ENCODE results near the gene ECE1. TPM values are rescaled to one million over a fixed set of nuclear protein-coding genes. Genes with fewer than 3 reads are reported as not detected.
"Not testable (repeated sequence)": the region's sequence is repeated elsewhere in the genome, so short reads cannot be mapped to it uniquely, and the experiment has no call there.

Gene ECE1
- total RNA-seq, 4 donors from 2014 or later, result 105 to 122 (median 112) TPM

GRCh38 chr1:21283524-21283923, 6.7 kb downstream of the ECE1 start:
- Histone ChIP-seq H3K27ac (no peak overlapping the region), H3K9me3 (no peaks in the 10 kb centered on the region), H3K36me3 (peaks cover 0 to 9% (median 0%) of the 10 kb centered on the region in 3 donors), H3K4me1 (peaks cover 0 to 29% (median 13%) of the 10 kb centered on the region in 4 donors), H3K4me3 (no peak overlapping the region), H3K27me3 (no peaks in the 10 kb centered on the region)
- DNase-seq, result no peak
- TF ChIP-seq, protein P1, sequence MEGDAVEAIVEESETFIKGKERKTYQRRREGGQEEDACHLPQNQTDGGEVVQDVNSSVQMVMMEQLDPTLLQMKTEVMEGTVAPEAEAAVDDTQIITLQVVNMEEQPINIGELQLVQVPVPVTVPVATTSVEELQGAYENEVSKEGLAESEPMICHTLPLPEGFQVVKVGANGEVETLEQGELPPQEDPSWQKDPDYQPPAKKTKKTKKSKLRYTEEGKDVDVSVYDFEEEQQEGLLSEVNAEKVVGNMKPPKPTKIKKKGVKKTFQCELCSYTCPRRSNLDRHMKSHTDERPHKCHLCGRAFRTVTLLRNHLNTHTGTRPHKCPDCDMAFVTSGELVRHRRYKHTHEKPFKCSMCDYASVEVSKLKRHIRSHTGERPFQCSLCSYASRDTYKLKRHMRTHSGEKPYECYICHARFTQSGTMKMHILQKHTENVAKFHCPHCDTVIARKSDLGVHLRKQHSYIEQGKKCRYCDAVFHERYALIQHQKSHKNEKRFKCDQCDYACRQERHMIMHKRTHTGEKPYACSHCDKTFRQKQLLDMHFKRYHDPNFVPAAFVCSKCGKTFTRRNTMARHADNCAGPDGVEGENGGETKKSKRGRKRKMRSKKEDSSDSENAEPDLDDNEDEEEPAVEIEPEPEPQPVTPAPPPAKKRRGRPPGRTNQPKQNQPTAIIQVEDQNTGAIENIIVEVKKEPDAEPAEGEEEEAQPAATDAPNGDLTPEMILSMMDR (IDR thresholded peaks at IDR 0.05), result no peak
- TF ChIP-seq POLR2A (IDR thresholded peaks at IDR 0.05), result no peak

DNA sequence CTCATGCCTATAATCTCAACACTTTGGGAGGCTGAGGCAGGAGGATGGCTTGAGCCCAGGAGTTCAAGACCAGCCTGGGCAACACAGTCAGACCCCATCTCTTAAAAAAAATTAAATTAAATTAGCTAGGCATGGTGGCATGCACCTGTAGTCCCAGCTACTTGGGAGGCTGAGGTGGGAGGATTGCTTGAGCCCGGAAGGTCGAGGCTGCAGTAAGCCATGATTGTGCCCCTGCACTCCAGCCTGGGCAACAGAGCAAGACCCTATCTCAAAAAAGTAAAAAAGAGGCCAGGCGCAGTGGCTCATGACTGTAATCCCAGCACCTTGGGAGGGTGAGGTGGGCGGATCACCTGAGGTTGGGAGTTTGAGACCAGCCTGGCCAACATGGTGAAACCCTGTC, 8.2 kb downstream of the ECE1 start:
- not testable (repeated sequence) for H3K4me3 ChIP-seq, DNase-seq, H3K27me3 ChIP-seq, H3K9me3 ChIP-seq, H3K27ac ChIP-seq
- Histone ChIP-seq H3K36me3 (peaks cover 0 to 17% (median 0%) of the 10 kb centered on the region in 3 donors), H3K4me1 (peaks cover 0 to 21% (median 13%) of the 10 kb centered on the region in 4 donors)

- Histone ChIP-seq H3K4me1 (peaks cover 0 to 21% (median 13%) of the 10 kb centered on the region in 4 donors), H3K27me3 (no peaks in the 10 kb centered on the region), H3K36me3 (peaks cover 0 to 17% (median 0%) of the 10 kb centered on the region in 3 donors), H3K4me3 (no peak overlapping the region), H3K27ac (peak overlapping the region; percentile 38 to 76 (median 72)), H3K9me3 (no peaks in the 10 kb centered on the region)
- no peak for DNase-seq
- no peak for TF ChIP-seq POLR2A (IDR thresholded peaks at IDR 0.05)
- TF ChIP-seq, protein P1 (IDR thresholded peaks at IDR 0.05), result no peak
Observed at GRCh38 chr1:21280482-21280881, 9.8 kb downstream of the ECE1 start.

- Histone ChIP-seq H3K27me3 (no peaks in the 10 kb centered on the region), H3K27ac (peak overlapping the region; percentile 38 to 76 (median 72)), H3K36me3 (peaks cover 0 to 17% (median 0%) of the 10 kb centered on the region in 3 donors), H3K4me3 (peak overlapping the region in 1 of 4 donors; percentile 1), H3K4me1 (peaks cover 0 to 21% (median 13%) of the 10 kb centered on the region in 4 donors), H3K9me3 (no peaks in the 10 kb centered on the region)
- TF ChIP-seq, protein P1 (IDR thresholded peaks at IDR 0.05), result no peak
- no peak for TF ChIP-seq POLR2A (IDR thresholded peaks at IDR 0.05)
- no peak for DNase-seq
Observed at GRCh38 chr1:21280011-21280471, 10.2 kb downstream of the ECE1 start.

GRCh38 chr1:21278860-21279845, 11.1 kb downstream of the ECE1 start:
- H3K27me3 ChIP-seq, result no peaks in the 10 kb centered on the region
- no peaks in the 10 kb centered on the region for H3K9me3 ChIP-seq
- H3K4me3 ChIP-seq, result peak overlapping the region in 2 of 4 donors; percentile 1 to 8
- H3K27ac ChIP-seq, result peak overlapping the region; percentile 64 to 76 (median 72)
- no peak for TF ChIP-seq POLR2A (IDR thresholded peaks at IDR 0.05)
- TF ChIP-seq, protein P1 (IDR thresholded peaks at IDR 0.05), result no peak
- peaks cover 0 to 17% (median 0%) of the 10 kb centered on the region in 3 donors for H3K36me3 ChIP-seq
- H3K4me1 ChIP-seq, result peaks cover 0 to 25% (median 11%) of the 10 kb centered on the region in 4 donors
- no peak for DNase-seq
